Pons (tissue), 1 donor: ENCODE data around the gene SNX3.

ENCODE experiments used
- DNase-seq: peaks from one replicate; pipeline ENCODE4 v3.0.0-alpha.2; 2016; ENCODE audit warnings: low spot score

The SNX3 gene

DNA sequence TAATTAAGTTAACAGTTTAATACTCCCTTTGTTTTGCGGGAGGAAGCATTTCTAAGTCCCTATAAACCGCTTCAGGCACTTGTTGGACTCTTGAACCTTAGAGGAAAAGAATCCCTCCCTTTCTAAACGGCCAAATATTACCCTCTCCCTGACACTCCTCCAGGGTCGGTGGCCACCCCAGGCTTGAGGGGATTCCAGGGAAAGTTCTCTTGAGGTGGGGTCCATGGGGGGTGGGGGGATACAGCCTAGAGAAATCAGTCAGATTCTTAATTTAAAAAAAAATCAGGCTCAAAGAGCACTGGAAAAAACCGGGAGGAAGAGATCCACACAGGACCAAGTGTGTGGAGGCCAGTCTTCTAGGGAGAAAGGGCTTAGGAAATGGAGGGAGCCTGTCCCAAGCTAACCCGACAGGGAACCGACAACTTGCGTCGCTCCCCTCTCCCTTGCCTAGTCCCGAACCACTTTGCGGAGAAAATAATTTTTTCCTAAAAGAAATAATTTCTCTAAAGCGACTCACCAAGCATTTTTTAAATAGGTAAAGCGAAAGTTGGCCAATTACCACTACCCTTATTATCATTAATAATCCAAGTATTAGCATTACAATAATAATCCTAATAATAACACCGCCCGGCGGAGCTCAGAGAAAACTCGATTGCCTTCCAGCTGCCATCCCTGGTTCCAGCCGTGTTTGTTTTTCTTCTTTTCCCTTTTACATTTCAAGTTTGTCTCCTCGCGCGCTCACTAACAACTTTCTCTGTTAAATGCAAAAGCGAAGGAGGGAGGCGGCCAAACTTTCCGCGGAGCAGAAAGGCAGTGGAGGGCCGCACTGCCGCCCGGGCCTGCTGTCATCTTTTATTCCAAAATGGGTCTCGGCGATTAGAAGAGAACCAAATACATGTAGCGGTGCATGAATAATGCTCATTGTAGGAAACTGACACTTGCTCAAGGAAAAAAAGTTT, 90.2 kb downstream of the SNX3 start:
- DNase-seq, result no peak

DNA sequence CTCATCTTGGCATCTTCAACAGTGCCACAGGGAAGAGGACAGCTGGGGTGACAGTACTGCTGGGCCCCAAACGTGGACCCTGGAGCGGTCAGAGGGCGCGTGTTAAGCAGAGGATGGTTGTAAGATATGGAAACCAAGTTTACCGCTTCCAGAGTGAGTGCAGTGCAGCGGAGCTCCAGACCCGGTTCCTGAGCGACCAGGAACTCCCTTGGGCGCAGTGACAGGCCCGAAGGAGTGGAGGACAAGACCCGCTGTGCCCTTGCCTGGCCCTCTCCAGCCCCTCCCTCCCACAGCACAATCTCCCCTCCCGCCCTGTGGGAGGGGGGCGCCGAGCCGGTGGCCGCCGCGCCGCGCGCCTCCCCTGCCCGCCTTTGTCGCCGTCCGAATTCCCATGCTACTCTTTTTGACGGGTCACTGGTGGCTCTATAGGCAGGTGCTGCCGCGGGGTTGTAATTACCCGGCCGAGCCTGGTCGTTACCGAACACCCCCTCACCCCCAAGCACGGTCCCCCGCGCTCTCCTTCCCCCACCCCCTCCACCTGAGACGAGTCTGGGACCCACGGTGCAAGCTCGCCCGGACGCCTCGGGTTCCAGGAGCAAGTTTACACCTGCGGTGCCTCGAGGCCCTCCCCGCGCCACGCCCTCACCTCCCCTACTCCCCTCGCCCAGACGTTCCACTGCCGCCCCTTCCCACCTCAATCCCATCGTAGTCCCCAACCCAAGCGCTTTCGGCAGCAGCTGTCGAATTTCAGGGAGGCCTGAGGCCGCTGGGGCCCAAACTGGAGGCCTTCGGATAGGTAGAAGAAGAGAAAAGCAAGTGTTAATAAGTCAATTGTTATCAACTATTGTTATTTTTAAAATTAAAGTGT, 91.1 kb downstream of the SNX3 start:
- no peak for DNase-seq

DNA sequence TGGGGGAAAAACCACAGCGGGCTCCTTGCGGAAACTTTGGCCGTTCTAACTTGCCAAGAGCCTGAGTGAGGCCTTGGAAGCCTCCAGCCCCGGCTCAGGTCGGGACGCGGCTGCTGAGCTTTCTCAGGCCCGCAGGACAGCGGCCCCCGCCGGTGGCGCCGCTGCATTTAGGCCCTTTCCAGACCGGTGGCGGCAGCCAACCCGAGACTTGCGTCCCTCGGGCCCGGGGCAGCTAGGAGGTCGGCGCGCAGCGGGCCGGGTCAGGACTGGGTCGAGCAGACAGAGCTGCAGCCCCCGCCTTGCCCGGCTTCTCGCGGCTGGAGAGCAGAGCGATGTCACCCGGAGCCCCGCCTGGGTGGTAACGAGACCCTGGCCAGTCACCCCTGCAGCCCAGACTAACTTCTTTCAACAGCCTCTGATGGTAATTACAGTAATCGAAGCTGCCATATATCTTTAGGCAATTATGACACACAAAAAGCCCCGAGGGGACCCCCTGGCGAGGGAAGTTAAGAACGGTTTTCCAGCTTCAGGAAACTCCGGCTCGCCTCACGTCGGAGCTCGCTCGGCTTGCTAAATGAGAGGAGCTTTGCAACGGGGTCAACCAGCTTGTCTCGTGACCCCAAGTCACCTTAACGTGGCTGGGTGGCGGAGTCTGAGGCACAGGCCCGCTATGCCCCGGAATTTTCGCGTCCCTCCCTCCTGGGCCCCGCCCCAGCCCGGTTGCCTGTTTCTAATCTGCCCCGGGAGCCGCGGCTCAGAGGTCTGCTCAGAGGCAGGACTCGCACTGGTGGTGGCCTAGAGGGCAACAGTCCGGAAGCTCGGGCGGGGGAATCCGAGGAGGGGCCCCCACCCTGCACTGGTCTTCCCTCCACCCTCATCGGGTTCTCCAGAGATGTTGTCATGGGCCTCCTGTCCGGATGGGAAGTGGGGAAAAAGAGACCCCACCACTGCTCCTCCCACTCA, 92.1 kb downstream of the SNX3 start:
- no peak for DNase-seq

DNA sequence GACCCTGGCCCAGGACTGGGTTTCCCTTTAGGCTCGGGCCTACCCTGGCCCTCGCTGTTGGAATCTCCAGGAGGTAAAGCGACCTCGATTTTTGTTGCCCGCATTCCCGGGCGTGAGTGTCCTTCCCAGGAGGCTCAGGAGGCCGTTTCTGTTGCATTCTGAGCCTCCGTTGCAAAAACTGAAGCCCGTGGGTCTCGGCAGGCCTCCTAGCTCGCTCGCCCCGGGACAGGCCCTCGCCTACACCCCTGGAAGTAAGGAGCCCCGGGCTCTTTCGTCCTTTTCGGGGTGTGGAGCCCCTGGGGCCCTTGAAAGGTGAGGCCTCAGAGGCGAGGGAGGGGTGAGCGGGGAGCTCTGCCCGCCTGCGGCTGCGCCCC, 92.8 kb downstream of the SNX3 start:
- no peak for DNase-seq

DNA sequence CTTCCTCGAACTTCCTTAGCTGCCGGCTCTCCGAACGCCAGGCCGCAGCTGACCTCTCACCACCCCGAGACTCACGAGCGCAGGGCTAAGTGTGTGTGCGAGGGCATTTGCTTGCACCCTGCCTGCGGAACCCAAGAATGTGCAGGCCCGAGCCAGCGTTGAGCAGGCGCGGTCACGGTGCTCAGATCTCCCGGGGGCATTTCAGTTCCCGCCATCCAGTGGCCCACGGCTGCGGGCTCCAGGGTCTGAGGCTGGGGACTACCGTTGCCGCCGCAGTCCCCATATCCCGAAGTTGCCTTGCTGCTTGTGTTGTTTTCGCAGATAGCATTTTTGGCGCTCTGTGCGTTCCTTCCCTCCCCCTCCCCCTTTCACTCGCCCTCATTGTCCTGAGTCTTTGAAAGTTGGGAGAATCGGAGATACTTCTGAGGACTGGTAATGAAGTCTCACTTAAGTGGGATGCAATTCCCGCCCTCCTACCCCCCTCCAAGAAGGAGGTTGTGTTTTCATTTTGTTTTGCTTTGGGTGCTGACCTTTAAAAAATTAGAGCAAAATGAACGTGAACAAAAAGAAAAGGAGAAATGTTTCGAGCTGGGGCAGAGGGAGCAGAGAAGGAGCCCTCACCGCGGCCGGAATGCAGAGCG, 93.3 kb downstream of the SNX3 start:
- DNase-seq, result no peak

DNA sequence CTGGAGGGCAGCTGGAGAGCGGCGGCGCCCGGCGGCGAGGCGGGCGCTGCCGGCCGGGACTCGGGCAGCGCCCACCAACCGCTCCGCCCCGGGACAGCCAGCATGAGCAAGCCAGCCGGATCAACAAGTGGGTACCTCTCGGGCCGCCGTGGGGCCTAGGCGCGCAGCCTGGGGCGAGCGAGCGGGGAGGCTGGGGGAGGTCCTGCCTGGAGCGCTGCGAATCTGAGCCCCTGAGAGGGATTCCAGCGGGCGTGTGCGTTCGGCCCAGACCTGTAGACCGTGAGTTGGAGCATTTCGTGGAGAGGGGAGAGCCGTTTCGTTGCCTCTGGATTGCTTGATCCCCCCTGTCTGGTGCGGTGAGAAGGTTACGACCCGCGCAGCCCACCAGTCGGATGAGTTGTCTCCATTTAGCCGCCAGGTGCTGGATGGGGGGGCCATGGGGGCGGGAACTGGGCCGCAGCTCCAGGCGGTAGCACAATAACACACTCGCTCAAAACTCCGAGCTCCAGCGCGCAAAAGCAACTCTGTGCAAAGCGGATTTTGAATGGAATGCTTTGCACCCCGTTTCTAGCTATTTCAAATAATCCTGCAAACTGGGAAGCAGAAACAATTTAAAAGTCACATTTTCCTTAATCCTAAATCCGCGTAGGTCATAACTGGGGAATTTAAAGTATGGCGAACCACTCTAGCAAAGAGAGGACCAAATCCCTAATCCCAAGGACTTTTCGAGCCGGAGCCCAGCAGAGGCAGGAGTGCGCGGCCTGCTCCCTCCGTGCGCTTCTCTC, 94.0 kb downstream of the SNX3 start:
- DNase-seq, result no peak

DNA sequence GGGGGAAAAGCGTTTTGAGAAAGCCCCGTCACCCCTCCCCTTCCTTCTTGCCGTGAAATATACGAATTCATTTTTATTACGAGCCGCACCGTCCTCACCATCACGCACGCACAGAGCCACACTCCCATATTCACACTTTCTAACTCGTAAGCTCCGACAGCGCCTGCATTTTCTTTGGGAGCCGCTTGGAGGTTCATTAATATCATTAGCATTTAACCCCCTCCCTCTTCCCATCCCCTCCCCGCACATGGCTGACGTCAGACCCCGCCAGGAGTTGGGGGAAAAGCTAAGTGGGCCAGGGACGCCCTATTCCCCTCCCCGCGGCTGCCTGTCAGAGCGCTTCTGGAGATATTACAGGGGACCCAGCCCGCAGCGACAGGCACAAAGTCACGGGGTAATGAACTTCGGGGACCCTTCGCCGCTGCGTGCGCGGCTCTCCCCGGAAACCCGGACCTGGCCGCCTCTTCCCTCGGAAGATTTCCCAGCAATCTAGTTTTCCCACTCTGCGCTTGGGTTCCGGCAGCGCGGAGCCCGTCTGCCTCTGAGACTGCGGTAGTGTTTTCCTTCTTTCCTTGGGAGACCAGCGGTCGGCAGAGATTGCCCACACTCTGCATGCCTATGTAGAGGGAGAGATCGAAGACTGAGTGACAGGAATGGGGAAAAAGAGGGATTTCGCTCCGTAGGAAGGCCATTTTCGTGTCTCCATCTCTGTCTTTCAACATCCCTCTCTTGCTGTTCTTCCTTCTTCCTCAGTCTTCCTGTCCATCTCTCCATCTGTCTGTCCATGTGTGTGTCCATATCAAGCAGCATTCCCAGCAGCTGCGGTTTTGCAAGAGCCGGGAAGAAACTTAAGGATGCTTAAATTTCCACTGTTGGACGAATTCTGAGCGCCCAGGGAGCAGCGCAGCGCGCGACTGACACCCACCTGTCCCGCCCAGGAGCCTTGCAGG, 94.9 kb downstream of the SNX3 start, which contains the start of gene NR2E1:
TSS of gene NR2E1 (plus strand) at position 309 of the 950 bp plus-strand sequence. CDS start 744 bp downstream, outside the sequence.
- no peak for DNase-seq

DNA sequence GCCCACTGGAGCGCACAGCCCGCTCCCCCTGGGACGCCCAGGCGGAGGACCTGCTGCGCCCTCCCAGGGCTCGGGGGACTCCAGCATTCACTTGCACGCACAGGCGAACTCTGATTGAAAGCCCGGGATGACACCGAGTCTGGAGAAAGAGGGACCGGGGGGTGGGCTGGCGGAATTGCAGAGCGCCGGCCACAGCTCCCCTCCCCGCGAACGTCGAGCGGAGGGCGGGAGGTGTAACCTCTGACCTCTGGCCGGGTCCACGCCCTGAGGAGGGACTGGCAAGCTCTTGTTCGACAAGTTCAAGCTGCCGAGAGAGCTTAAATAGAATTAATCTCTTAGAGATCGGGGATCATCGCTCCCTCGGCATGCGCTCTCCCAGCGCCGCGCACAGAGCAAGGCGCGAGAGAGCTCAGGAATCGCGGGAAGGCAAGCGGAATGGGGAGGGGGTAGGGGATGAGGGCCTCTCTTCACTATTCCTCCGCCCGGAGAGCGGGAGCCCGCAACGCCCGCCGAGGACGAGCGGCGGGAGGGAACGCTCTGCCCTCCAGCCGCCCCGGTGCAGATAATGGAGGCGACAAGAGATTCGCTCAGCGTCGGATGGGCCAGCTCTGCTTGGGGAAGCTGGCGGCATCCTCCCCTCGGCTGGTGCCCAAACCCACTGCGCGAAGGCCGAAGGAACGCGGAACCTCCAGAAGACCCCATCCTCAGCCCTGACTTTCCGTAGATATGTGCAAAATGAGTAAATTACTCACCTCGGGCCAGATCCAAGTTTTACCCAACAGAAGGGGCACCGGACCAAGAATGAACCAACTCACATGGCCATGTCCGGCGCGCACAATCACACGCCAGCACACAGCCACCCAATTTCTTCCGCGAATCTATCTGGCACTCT, 95.8 kb downstream of the SNX3 start:
- DNase-seq, result no peak

DNA sequence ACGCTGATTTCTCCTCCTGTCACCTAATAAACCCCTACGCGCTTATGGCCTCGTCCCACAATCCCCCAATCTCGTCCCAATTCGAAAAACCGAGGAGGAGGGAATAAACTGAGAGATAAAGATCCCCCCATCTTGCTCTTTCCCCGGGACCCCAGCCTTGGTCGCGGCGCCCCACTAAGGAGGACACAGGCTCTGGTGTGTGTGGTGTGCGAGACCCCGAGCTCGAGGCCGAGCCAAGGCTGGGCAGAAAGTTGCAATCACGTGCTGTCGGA, 96.4 kb downstream of the SNX3 start:
- no peak for DNase-seq

DNA sequence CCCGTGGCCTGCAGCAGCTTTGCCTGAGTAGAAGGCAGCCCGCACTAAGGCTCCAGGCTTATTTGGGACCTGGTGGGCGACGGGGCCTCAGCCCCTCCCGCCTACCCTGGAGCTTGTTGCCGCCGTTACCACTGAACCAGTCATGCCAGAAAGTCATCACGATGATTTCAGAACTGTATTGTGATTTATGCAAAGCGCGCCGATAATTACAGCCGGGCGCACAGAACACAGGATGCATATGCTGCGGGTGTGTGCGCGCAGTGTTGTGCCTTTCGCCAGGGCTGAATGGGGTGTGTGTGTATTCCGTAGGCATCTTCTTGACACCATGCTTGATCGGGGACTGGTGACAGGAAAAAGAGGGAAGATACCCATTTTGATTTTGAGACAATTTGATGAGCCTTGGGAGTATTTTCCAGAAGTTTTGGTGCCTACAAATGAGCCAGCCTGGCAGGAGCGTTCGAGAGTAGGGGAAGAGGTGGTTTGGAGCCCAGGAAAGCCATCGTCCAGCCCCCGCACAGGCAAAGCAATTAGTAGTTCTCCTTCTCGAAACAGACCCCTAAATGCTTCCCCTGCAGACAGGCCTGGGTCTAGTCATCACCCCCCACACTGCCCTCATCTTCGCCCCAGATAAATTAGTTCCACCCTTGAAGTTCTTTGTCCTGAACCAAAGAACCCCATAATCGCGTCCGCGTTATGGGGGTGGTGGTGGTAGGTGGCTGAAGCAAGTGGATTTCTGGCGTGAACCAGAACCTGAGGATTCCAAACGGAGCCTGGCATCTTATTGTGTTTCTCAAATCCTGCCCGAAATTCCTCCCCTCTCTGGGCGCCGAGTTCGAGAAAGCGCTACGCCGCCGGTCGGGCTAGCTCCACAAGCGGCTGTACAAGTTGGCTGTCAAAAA, 96.9 kb downstream of the SNX3 start:
- no peak for DNase-seq

DNA sequence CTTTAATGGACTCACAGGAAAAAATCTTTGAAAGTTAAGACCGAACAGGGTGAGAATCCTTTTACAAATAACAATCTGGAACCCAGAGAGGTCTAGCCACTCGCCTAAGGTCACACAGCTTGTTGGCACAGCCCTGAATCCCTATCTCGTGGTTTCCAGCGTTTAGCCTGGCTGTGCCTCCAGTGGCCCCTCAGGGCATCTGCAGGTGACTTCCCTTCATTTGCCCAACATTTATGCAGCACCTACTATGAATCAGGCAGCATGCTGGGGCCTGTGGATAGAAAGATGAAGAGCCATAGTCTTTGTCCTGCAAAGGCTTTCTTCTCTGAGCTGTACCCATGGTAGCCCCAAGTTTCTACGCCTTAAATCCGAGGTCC, 97.6 kb downstream of the SNX3 start:
- DNase-seq, result no peak

DNA sequence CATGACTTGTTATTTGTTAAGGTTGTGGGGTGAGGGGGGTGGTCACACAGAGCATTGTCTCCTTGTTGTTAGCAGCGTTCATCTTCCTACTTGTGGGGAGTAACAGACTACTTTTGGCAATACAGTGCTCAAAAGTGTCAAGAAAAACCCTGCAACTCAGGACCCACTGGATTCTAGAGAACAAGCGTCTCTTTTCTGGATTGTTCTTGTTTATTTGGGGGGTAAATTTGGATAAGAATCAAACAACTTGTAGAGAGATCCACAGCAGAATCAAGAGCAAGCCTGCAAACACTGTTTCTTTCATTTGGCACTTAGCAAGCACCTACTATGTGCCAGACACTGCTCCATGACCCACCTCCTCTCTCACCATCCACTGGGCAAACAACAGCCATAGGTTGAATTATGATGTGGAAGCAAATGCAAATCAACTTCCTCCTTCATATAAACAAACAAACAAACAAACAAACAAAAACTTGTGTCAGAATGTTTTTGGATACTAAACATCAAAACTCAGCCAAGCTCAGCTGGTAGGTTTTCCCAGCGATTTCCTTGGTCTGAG, 99.0 kb downstream of the SNX3 start:
- DNase-seq, result no peak
